Putamen (tissue), 1 donor: ENCODE data around the gene ANKRD11.
A peak's percentile ranks its signal among the peaks of the same experiment; 100 is the strongest.

Source experiments
- DNase-seq: peaks from one replicate; pipeline ENCODE4 v3.0.0-alpha.2; 2016; ENCODE audit warnings: low spot score

Gene ANKRD11

GRCh38 chr16:89490439-89491237, at the start of gene ANKRD11:
ANKRD11 (minus strand) TSS chr16:89490561; CDS start chr16:89317019, 173,542 bp downstream.
- peak; percentile 100 for DNase-seq

GRCh38 chr16:89538286-89538685, 47.9 kb upstream of the ANKRD11 start:
- no peak for DNase-seq

- peak; percentile 35 for DNase-seq
Observed at GRCh38 chr16:89537549-89537925, 47.2 kb upstream of the ANKRD11 start.

GRCh38 chr16:89536886-89537548, 46.7 kb upstream of the ANKRD11 start:
- DNase-seq = peak; percentile 88

GRCh38 chr16:89536371-89536770, 46.0 kb upstream of the ANKRD11 start:
- DNase-seq = no peak

GRCh38 chr16:89534252-89534756, 43.9 kb upstream of the ANKRD11 start:
- DNase-seq = peak; percentile 31

GRCh38 chr16:89531821-89532526, 41.6 kb upstream of the ANKRD11 start:
- no peak for DNase-seq

GRCh38 chr16:89530401-89531381, 40.3 kb upstream of the ANKRD11 start:
- peak; percentile 65 for DNase-seq

GRCh38 chr16:89529097-89529496, 38.7 kb upstream of the ANKRD11 start:
- no peak for DNase-seq

GRCh38 chr16:89525146-89525913, 35.0 kb upstream of the ANKRD11 start:
- no peak for DNase-seq

GRCh38 chr16:89523680-89524344, 33.5 kb upstream of the ANKRD11 start:
- DNase-seq = no peak

- no peak for DNase-seq
Observed at GRCh38 chr16:89522287-89522686, 31.9 kb upstream of the ANKRD11 start.

- no peak for DNase-seq
Observed at GRCh38 chr16:89519881-89520280, 29.5 kb upstream of the ANKRD11 start.

GRCh38 chr16:89517128-89517527, 26.8 kb upstream of the ANKRD11 start:
- no peak for DNase-seq

GRCh38 chr16:89512453-89512852, 22.1 kb upstream of the ANKRD11 start:
- no peak for DNase-seq

GRCh38 chr16:89511374-89511773, 21.0 kb upstream of the ANKRD11 start:
- no peak for DNase-seq

- no peak for DNase-seq
Observed at GRCh38 chr16:89510526-89510925, 20.2 kb upstream of the ANKRD11 start.

- DNase-seq = peak; percentile 85
Observed at GRCh38 chr16:89507834-89508590, 17.7 kb upstream of the ANKRD11 start, which contains the start of gene SPG7. SPG7 (plus strand) TSS chr16:89508403; CDS start chr16:89508418, 15 bp downstream.

- DNase-seq = no peak
Observed at GRCh38 chr16:89507214-89507833, 17.0 kb upstream of the ANKRD11 start.
